RWPE1 (cell line): ENCODE results near the gene KIFAP3.

Experiments
- CTCF ChIA-PET: fragments of 350-600 bp; sonication (Branson Sonifier 250); formaldehyde crosslinking; extraction: SDS; loops from one replicate; lab custom pipeline; 2021; lab: Yijun Ruan, JAX
- POLR2A ChIA-PET: fragments of 400-600 bp; formaldehyde crosslinking; extraction: SDS; loops from one replicate; lab custom pipeline; 2020; ENCODE audit warnings: antibody characterized with exemption; ENCODE audit not compliant: low non-redundant PET; lab: Yijun Ruan, JAX
- DNase-seq: peaks from one replicate; pipeline ENCODE4 v3.0.0; 2012; ENCODE audit warnings: low spot score
- H3K27ac ChIP-seq: fragments of 450-650 bp; 2 replicates; pipeline ENCODE4 v1.5.1; 2017
- TF ChIP-seq, protein P1 (sequence below): fragments of 450-650 bp; conservative IDR thresholded peaks from 2 replicates; pipeline ENCODE4 v1.5.1; 2017; ENCODE audit warnings: low read depth, mild to moderate bottlenecking

KIFAP3 gene

DNA sequence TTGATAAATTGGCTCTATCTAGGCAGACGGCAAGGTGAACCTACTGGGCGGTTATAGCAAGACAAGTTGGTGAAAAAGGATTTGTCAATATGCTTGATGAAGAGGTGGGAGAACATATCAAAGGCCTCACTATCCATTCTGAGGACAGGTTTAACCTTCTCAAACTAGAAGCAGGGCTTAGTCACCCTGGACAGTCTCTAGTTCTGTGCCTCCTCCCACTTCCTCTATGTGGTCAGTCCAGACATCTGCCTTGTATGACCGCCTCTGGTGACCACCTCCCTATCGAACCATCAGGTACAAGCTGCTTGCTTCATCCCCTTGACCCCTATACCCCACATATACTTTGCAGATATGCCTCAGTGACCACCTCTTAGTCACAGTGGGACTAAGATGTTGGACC is 178.5 kb downstream of the KIFAP3 start:
- no peak for DNase-seq
- no peak overlapping the region for H3K27ac ChIP-seq
- ChIA-PET POLR2A (no interaction called here), CTCF (interaction anchor here (0.6 kb wide), 2 partner anchors 40 to 1045 kb away, joined by 3 to 4 read pairs; no protein-coding TSS in a partner anchor)
- TF ChIP-seq, protein P1, sequence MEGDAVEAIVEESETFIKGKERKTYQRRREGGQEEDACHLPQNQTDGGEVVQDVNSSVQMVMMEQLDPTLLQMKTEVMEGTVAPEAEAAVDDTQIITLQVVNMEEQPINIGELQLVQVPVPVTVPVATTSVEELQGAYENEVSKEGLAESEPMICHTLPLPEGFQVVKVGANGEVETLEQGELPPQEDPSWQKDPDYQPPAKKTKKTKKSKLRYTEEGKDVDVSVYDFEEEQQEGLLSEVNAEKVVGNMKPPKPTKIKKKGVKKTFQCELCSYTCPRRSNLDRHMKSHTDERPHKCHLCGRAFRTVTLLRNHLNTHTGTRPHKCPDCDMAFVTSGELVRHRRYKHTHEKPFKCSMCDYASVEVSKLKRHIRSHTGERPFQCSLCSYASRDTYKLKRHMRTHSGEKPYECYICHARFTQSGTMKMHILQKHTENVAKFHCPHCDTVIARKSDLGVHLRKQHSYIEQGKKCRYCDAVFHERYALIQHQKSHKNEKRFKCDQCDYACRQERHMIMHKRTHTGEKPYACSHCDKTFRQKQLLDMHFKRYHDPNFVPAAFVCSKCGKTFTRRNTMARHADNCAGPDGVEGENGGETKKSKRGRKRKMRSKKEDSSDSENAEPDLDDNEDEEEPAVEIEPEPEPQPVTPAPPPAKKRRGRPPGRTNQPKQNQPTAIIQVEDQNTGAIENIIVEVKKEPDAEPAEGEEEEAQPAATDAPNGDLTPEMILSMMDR, result no peak

DNA sequence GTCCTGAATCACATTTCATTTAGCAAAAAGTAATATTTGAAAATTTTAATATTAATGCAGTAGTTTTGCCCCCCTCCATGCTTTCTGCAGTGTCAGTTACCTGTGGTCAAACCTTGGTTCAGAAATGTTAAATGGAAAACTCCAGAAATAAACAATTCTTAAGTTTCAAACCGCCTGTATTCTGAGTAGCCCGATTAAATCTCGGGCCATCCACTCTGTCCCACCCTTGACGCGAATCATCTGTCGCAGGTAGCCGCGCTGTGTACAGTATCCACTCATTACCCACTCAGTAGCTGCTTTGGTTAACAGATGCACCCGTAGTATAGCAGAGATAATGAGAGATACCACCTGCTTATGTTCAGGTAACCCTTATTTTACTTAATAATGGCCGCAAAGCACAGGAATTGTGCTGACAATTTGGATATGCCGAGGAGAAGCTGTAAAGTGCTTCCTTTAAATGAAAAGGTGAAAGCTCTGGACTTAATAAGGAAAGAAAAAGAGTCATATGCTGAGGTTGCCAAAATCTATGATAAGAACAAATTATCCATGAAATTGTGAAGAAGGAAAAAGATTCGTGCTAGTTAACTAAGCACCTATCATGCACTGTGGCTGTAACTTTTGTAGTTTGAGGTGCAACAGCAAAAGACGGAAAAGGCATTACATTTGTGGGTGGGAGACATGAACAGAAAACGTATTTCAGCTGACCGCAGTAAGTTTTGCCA is 179.9 kb downstream of the KIFAP3 start:
- DNase-seq, result no peak
- POLR2A ChIA-PET, result interaction anchor here (0.6 kb wide), 1 partner anchor 1277 kb away, joined by 3 read pairs; no protein-coding TSS in a partner anchor
- TF ChIP-seq, protein P1, result no peak
- peak overlapping the region; percentile 89 for H3K27ac ChIP-seq
- CTCF ChIA-PET, result interaction anchor here (0.7 to 0.8 kb wide), 2 partner anchors 21 to 346 kb away, joined by 3 read pairs; no protein-coding TSS in a partner anchor

DNA sequence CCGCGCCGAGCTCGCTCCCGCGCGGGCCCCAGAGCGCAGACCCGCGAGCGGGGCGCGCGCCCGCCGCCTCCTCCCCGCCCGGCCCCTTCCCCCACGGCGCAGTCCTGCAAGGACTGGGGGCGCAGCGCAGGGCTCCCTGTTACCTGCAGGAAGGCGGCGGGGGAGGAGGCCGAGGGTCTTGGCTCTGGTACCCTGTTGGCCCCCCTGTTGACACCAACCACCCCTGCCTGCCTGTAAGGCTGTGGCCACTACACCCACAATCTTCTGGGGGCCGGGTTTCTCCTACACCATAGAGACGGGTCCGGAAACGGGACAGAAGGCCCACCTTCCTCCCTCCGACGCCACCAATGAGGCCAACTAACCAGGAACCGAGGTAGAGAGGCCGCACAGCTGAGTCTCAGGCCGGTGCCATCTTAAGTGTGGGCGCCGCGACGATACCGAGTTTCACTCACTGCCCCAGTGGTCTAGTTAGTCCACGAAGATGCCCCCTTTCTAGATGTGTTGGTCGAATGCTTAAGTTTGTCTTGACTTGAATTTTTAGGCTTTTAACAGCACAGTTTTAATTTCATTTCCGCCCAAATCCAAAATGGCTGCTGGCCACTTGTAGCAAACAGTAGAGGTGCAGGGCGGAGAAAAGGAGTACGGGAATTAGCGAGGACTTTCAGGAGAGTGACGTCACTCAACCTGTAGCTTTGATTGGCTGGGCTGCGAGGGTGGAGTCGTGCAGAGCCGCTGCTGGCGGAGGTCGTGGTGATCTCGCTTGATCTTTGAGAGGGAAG is 180.7 kb downstream of the KIFAP3 start, which contains the start of gene SCYL3:
SCYL3 (minus strand) TSS at position 252 of the 779 bp plus-strand sequence. CDS start 5,056 bp downstream, outside the sequence.
- TF ChIP-seq, protein P1, result no peak
- ChIA-PET POLR2A (interaction anchor here (0.6 kb wide), 1 partner anchor 1276 kb away, joined by 3 read pairs; no protein-coding TSS in a partner anchor), CTCF (interaction anchor here (0.6 to 0.8 kb wide), 3 partner anchors 21 to 346 kb away, joined by 3 read pairs; no protein-coding TSS in a partner anchor)
- peak within 1 kb of the TSS; percentile 89 for H3K27ac ChIP-seq
- DNase-seq, result peak; percentile 98

DNA sequence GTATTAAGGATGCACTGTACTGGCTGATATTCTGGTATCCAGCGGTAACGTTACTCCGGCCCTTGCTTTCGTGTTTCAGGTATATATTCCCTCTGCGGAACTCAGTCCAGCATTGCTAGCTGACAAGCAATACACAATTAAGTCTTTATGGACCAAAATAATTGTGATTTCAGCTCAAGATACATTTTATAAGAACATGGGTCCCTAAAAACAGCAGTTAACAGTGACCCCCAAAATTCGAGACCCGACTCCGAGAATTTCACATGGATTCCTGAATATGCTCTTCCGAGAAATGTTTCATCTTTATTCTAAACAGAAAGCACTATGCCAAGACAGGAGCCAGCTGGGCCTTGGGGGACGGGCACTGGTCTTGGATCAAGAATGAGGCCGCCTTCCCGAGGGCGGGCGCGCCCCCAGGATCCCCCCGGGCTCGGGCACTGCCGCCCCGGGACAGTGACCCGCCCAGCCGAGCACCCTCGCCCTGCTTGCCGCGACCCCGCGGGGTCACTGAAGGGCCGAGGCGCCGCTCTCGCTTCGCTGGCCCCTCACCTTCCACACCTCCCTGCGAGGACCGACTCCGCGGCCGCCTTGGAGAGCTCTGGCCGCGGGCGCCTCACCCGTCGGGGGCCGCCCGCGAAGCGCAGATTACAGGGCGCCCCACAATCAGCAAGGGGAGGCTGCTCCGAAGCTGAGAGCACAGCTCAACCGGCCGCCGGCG is 181.4 kb downstream of the KIFAP3 start:
- ChIA-PET CTCF (no interaction called here), POLR2A (no interaction called here)
- H3K27ac ChIP-seq, result peak overlapping the region; percentile 89
- TF ChIP-seq, protein P1, result no peak
- peak; percentile 26 for DNase-seq

DNA sequence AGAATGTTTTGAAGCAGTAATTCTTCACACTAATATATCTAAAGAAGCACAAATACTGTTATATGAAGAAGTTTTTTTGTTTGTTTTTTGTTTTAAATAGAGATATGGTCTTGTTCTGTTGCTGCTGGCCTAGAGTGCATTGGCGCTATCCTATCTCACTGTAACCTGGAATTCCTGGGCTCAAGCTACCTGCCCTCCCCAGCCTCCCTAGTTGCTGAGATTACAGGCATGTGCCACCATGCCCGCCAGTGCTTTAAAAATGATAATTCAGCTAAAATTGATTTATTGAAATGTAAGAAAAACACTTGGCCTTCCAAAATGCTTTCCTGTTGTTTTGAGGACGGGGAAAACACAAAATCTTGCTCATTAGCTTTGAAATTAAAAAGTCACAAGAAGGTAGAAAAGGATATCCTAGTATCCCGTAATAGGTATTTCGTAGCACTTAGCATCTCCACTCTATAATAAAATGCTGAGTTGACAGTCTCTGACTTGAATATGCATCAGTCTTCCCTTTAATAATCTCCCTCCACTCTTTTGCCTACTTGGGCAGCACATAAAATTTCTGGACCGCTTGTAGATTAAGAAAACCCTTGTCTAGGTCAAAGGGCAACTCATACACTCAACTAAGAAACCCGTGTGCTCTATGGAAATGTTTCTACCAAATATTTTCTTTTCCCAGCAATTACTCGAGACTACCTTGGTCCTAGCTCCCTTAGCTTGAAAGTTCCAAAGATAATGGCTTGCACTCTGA is 182.1 kb downstream of the KIFAP3 start:
- no peak for DNase-seq
- ChIA-PET POLR2A (no interaction called here), CTCF (no interaction called here)
- TF ChIP-seq, protein P1, result no peak
- H3K27ac ChIP-seq, result no peak overlapping the region
